HepG2 (cell line): ENCODE measurements around the gene HPCAL1. TPM values are rescaled to one million over a fixed set of nuclear protein-coding genes. Genes with fewer than 3 reads are reported as not detected.

Experiments used
- GLMP ChIP-seq: sonication (generic); formaldehyde crosslinking; IDR thresholded peaks from 2 replicates; pipeline ENCODE4 v1.9.0; 2021; ENCODE audit warnings: missing genetic modification reagents, mild to moderate bottlenecking, borderline replicate concordance
- GPN1 ChIP-seq: sonication (generic); formaldehyde crosslinking; IDR thresholded peaks from 2 replicates; pipeline ENCODE4 v1.5.1; 2020; ENCODE audit warnings: missing genetic modification reagents, borderline replicate concordance
- IKZF1 ChIP-seq: fragments of 450-650 bp; IDR thresholded peaks from 2 replicates; pipeline ENCODE4 v1.7.1; 2016
- MAFK ChIP-seq, 2 experiments: IDR thresholded peaks in 1 of 2; conservative IDR thresholded peaks in 1 of 2; 2 replicates each; pipeline ENCODE4 v1.6.1; 2011; ENCODE audit warnings: improper control_type of control experiment in 2 of 2, low read length in 2 of 2
- MBD4 ChIP-seq: IDR thresholded peaks from 2 replicates; pipeline ENCODE4 v1.6.1; 2012; ENCODE audit warnings: low read length, inconsistent platforms, borderline replicate concordance
- PAWR ChIP-seq: sonication (generic); formaldehyde crosslinking; IDR thresholded peaks from 2 replicates; pipeline ENCODE4 v1.4.0; 2020; ENCODE audit warnings: missing genetic modification reagents, mild to moderate bottlenecking, borderline replicate concordance
- PHF20 ChIP-seq: sonication (generic); formaldehyde crosslinking; IDR thresholded peaks from 2 replicates; pipeline ENCODE4 v1.5.0; 2020; ENCODE audit warnings: mild to moderate bottlenecking, missing genetic modification reagents
- POLR2A ChIP-seq, 2 experiments: IDR thresholded peaks; 2 replicates each; pipeline ENCODE4 v1.6.1; 2011; ENCODE audit warnings: low read depth in 2 of 2, low read length in 2 of 2, mild to moderate bottlenecking in 1 of 2, moderate library complexity in 1 of 2; ENCODE audit not compliant: insufficient read depth in 1 of 2
- POLR2AphosphoS2 ChIP-seq: IDR thresholded peaks from 2 replicates; pipeline ENCODE4 v1.6.1; 2011; ENCODE audit warnings: low read depth, low read length, improper control_type of control experiment
- ZBTB38 ChIP-seq: sonication (generic); formaldehyde crosslinking; IDR thresholded peaks from 2 replicates; pipeline ENCODE4 v1.5.1; 2020; ENCODE audit warnings: mild to moderate bottlenecking, missing genetic modification reagents
- ZNF142 ChIP-seq: sonication (generic); formaldehyde crosslinking; IDR thresholded peaks from 2 replicates; pipeline ENCODE4 v1.4.0; 2020; ENCODE audit warnings: missing genetic modification reagents
- ZNF232 ChIP-seq: sonication (generic); formaldehyde crosslinking; IDR thresholded peaks from 2 replicates; pipeline ENCODE4 v1.4.0; 2020; ENCODE audit warnings: missing genetic modification reagents, borderline replicate concordance
- ZNF280B ChIP-seq: sonication (generic); formaldehyde crosslinking; IDR thresholded peaks from 2 replicates; pipeline ENCODE4 v1.5.0; 2020; ENCODE audit warnings: missing genetic modification reagents, mild to moderate bottlenecking, borderline replicate concordance
- ZNF292 ChIP-seq: sonication (generic); formaldehyde crosslinking; IDR thresholded peaks from 2 replicates; pipeline ENCODE4 v1.8.1; 2022; ENCODE audit warnings: mild to moderate bottlenecking, low read depth, missing genetic modification reagents, borderline replicate concordance
- ZNF546 ChIP-seq: sonication (generic); formaldehyde crosslinking; conservative IDR thresholded peaks from 2 replicates; pipeline ENCODE4 v1.8.1; 2023; ENCODE audit warnings: mild to moderate bottlenecking, missing genetic modification reagents
- ZNF558 ChIP-seq: sonication (generic); formaldehyde crosslinking; IDR thresholded peaks from 2 replicates; pipeline ENCODE4 v1.9.0; 2022; ENCODE audit warnings: mild to moderate bottlenecking, missing genetic modification reagents, borderline replicate concordance
- ZNF598 ChIP-seq: sonication (generic); formaldehyde crosslinking; IDR thresholded peaks from 2 replicates; pipeline ENCODE4 v1.5.1; 2020; ENCODE audit warnings: mild to moderate bottlenecking, missing genetic modification reagents, borderline replicate concordance
- ZNF619 ChIP-seq: sonication (generic); formaldehyde crosslinking; IDR thresholded peaks from 2 replicates; pipeline ENCODE4 v1.4.0; 2020; ENCODE audit warnings: mild to moderate bottlenecking, missing genetic modification reagents
- ZNF724P ChIP-seq: sonication (generic); formaldehyde crosslinking; IDR thresholded peaks from 2 replicates; pipeline ENCODE4 v1.8.0; 2022; ENCODE audit warnings: missing genetic modification reagents, borderline replicate concordance
- ZNF768 ChIP-seq: sonication (generic); formaldehyde crosslinking; IDR thresholded peaks from 2 replicates; pipeline ENCODE4 v1.4.0; 2020; ENCODE audit warnings: missing genetic modification reagents
- ZNF883 ChIP-seq: sonication (generic); formaldehyde crosslinking; IDR thresholded peaks from 2 replicates; pipeline ENCODE4 v1.5.1; 2020; ENCODE audit warnings: mild to moderate bottlenecking, missing genetic modification reagents; ENCODE audit errors: not compliant biosample characterization
- ZSCAN12 ChIP-seq: sonication (generic); formaldehyde crosslinking; IDR thresholded peaks from 2 replicates; pipeline ENCODE4 v1.9.0; 2021; ENCODE audit warnings: mild to moderate bottlenecking, missing genetic modification reagents
- polyA plus RNA-seq, 8 experiments: library from polyadenylated mRNA; depleted of rRNA in 3 of 8; stranded (reverse) in 7 of 8; unstranded in 1 of 8; fragments of >200 nt; fragmentation: Illumina TruSeq in 4 of 8; extraction: Trizol in 4 of 8; gene quantifications; 2 replicates each; pipeline versions ENCODE4 v1.2.1 to v1.2.3, GENCODE V29; 2011 to 2016; ENCODE audit warnings: low read depth in 4 of 8, missing spikeins in 1 of 8, mixed read lengths in 1 of 8; ENCODE audit not compliant: insufficient read depth in 1 of 8
- total RNA-seq, 5 experiments: library from RNA; depleted of rRNA; stranded (reverse); fragments of >200 nt; fragmentation: Illumina TruSeq; extraction: Trizol; gene quantifications; 2 replicates each; pipeline ENCODE4 v1.2.3, GENCODE V29; 2016; ENCODE audit warnings: low read depth in 1 of 5

The HPCAL1 gene
- total and polyA plus RNA-seq, 2 of the 13 experiments (the other 11 are each of a cell fraction or from before 2014, with no cell fraction given): 29.5 to 29.9 TPM

- TF ChIP-seq GPN1 (CRISPR knock-in tag) (peak; percentile 76; the same call in 1 of the 2 replicates), MBD4 (no peak), POLR2AphosphoS2 (no peak), ZNF598 (CRISPR knock-in tag) (peak; percentile 61; the same call in 1 of the 2 replicates), ZNF724P (CRISPR knock-in tag) (no peak), ZNF142 (CRISPR knock-in tag) (peak; percentile 56; the same call in 1 of the 2 replicates), ZNF292 (CRISPR knock-in tag) (peak; percentile 73), ZNF558 (CRISPR knock-in tag) (0 out of 2 replicates have a peak, but pooled peaks have one; percentile 42), PHF20 (CRISPR knock-in tag) (peak; percentile 60), ZSCAN12 (CRISPR knock-in tag) (no peak), ZNF280B (peak; percentile 95; the same call in 1 of the 2 replicates), ZBTB38 (peak; percentile 78), ZNF232 (CRISPR knock-in tag) (no peak), ZNF768 (CRISPR knock-in tag) (peak; percentile 82; the same call in 1 of the 2 replicates), IKZF1 (no peak), MAFK (conservative IDR thresholded peaks at IDR 0.05 in 1 of 2, IDR thresholded peaks at IDR 0.05 in 1 of 2; ENCODE audit: low read length in 2 of 2) (peak; percentile 79 to 89), POLR2A (IDR thresholded peaks at IDR 0.05; ENCODE audit: insufficient read depth in 1 of 2, low read depth in 2 of 2, low read length in 2 of 2) (peak in 1 of 2 experiments; percentile 28; a peak in 1 of 4 replicates), PAWR (no peak), ZNF883 (CRISPR knock-in tag) (peak; percentile 73), ZNF619 (CRISPR knock-in tag) (peak; percentile 26; the same call in 1 of the 2 replicates), GLMP (CRISPR knock-in tag) (no peak), ZNF546 (CRISPR knock-in tag) (peak; percentile 78; the same call in 1 of the 2 replicates)
Observed at GRCh38 chr2:10285556-10286198, 17.0 kb upstream of the HPCAL1 start (continued).
